ENCODE measurements around the gene UBE2D1. TPM values are rescaled to one million over a fixed set of nuclear protein-coding genes. Genes with fewer than 3 reads are reported as not detected.

Gene UBE2D1
- total RNA-seq, 1 donor from 2014 or later: 56.0 TPM

DNA sequence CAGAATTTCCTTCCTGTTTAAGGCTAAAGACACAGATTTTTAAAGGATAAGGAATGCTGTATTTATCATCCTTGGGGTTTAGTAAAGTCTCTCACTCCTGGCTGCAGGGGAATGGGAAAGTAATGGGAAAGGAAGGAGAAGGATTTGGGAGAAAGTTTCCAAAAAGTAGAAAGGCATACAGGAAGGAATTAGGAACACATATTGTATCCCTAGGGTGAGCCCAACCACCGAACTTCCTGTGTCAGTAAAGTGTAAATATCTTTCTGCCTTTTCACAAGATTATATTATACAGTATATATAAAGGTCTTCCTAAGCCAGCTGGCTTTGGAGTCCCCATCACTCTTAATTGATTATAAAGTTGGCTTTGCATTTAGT, 12.0 kb upstream of the UBE2D1 start:
- TF ChIP-seq, protein P1, sequence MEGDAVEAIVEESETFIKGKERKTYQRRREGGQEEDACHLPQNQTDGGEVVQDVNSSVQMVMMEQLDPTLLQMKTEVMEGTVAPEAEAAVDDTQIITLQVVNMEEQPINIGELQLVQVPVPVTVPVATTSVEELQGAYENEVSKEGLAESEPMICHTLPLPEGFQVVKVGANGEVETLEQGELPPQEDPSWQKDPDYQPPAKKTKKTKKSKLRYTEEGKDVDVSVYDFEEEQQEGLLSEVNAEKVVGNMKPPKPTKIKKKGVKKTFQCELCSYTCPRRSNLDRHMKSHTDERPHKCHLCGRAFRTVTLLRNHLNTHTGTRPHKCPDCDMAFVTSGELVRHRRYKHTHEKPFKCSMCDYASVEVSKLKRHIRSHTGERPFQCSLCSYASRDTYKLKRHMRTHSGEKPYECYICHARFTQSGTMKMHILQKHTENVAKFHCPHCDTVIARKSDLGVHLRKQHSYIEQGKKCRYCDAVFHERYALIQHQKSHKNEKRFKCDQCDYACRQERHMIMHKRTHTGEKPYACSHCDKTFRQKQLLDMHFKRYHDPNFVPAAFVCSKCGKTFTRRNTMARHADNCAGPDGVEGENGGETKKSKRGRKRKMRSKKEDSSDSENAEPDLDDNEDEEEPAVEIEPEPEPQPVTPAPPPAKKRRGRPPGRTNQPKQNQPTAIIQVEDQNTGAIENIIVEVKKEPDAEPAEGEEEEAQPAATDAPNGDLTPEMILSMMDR (IDR thresholded peaks at IDR 0.05; ENCODE audit: borderline replicate concordance): no peak
- no peak for DNase-seq
- no peak overlapping the region for H3K27ac ChIP-seq (replicated peaks)
- H3K27me3 ChIP-seq (ENCODE audit: low read depth): peaks cover 5% of the 10 kb centered on the region
- no peaks in the 10 kb centered on the region for H3K9me3 ChIP-seq (replicated peaks)
- H3K4me3 ChIP-seq: no peak overlapping the region
- no peaks in the 10 kb centered on the region for H3K4me1 ChIP-seq
- H3K36me3 ChIP-seq: no peaks in the 10 kb centered on the region
- intact Hi-C loops (cut with micrococcal nuclease): no loop called here

DNA sequence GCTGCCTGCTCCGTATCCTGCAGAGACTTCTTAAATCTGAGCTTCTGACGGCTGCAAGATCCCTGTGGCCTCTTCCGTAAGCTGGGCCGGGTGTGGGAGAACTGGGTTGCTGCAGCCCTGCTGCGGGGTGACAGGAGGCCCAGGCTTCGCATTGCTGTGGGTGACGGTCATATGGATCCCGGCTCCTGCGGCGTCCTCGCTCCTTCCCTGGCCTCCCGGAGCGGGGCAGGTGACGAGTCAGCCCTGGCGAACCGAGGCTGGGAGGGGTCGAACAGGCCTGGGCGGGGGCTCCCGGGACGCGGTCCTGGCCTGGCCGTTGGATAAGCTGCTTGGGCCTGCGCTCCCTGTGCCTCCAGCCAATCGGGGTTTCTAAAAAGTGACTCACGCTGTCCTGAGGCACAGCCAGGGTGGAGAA, 7.8 kb upstream of the UBE2D1 start:
- TF ChIP-seq, protein P1 (IDR thresholded peaks at IDR 0.05; ENCODE audit: borderline replicate concordance): no peak

DNA sequence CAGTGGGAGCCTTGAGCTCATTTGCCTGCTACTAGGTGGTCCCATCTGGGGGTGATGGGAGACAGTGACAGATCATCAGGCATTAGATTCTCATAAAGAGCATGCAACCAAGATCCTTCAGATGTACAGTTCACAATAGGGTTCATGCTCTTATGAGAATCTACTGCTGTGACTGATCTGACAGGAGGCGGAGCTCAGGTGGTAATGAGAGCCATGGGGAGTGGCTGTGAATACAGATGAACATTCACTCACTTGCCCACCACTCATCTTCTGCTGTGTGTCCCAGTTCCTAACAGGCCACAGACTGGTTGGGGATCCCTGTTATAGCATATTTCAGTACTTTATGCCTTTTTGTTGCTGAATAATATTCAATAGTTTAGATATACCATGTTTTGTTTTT, 6.6 kb upstream of the UBE2D1 start:
- Histone ChIP-seq H3K4me3 (no peak overlapping the region), H3K4me1 (no peaks in the 10 kb centered on the region), H3K27me3 (ENCODE audit: low read depth) (peaks cover 10% of the 10 kb centered on the region), H3K36me3 (no peaks in the 10 kb centered on the region), H3K9me3 (replicated peaks) (no peaks in the 10 kb centered on the region), H3K27ac (replicated peaks) (no peak overlapping the region)
- DNase-seq: no peak
- TF ChIP-seq, protein P1 (IDR thresholded peaks at IDR 0.05; ENCODE audit: borderline replicate concordance): no peak
- intact Hi-C loops (cut with micrococcal nuclease): no loop called here

More for the DNA sequence above, 7.8 kb upstream of the UBE2D1 start:
- Histone ChIP-seq H3K36me3 (no peaks in the 10 kb centered on the region), H3K4me1 (no peaks in the 10 kb centered on the region), H3K4me3 (peak overlapping the region; percentile 58), H3K27me3 (ENCODE audit: low read depth) (peaks cover 10% of the 10 kb centered on the region), H3K27ac (replicated peaks) (peak overlapping the region; percentile 52), H3K9me3 (replicated peaks) (no peaks in the 10 kb centered on the region)
- DNase-seq: peak; percentile 57
- intact Hi-C loops (cut with micrococcal nuclease): no loop called here

DNA sequence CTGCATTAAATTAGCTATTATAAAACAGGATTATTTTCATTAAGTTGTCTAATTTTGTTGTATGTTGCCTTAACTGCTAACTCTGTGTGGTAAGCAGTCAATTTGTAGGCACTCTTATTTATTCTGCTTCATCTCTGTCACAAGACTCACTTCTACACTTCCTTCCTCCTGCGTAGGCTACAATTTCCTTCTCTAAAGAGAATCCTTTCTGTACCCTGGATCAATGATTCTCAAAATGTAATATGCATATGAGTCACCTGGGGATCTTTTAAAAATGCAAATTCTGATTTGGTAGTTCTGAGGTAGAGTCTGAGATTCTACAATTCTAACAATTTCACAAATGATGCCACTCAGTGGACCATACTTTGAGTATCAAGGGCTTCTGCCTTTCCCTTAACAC, 4.4 kb upstream of the UBE2D1 start:
- Histone ChIP-seq H3K36me3 (no peaks in the 10 kb centered on the region), H3K4me3 (no peak overlapping the region), H3K9me3 (replicated peaks) (no peaks in the 10 kb centered on the region), H3K27ac (replicated peaks) (no peak overlapping the region), H3K27me3 (ENCODE audit: low read depth) (peaks cover 10% of the 10 kb centered on the region), H3K4me1 (peaks cover 13% of the 10 kb centered on the region)
- TF ChIP-seq, protein P1 (IDR thresholded peaks at IDR 0.05; ENCODE audit: borderline replicate concordance): no peak
- DNase-seq: no peak
- intact Hi-C loops (cut with micrococcal nuclease): loop anchor here (10.0 kb wide), 1 partner anchor 54 kb away; the partner anchor contains the start of gene TFAM

DNA sequence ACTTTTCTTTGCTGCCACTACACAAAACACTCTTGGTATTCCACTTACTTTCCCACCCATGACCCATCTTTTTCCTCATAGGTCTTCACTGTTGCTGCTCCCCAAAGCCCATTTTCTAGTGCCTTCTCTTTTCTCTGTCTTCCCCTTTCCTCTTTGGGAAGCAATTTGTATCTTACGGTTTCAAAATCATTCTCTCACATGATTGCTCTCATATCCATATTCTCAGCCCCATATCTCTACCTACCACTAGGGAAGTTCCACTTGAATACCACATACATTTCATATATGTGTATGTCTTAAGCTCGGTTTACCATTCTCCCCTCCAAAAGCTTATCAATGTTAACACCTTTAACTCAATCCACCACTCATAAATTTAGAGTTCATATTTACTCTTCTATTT, 3.2 kb upstream of the UBE2D1 start:
- Histone ChIP-seq H3K36me3 (no peaks in the 10 kb centered on the region), H3K4me1 (peaks cover 25% of the 10 kb centered on the region), H3K4me3 (no peak overlapping the region), H3K27me3 (ENCODE audit: low read depth) (peaks cover 10% of the 10 kb centered on the region), H3K27ac (replicated peaks) (no peak overlapping the region), H3K9me3 (replicated peaks) (no peaks in the 10 kb centered on the region)
- intact Hi-C loops (cut with micrococcal nuclease): loop anchor here (10.0 kb wide), 1 partner anchor 53 kb away; the partner anchor contains the start of gene TFAM
- no peak for DNase-seq
- TF ChIP-seq, protein P1 (IDR thresholded peaks at IDR 0.05; ENCODE audit: borderline replicate concordance): no peak
